HL-60 (cell line): ENCODE measurements around the gene KRT86.

ENCODE experiments used
- CTCF ChIP-seq: IDR thresholded peaks from one replicate; pipeline ENCODE4 v1.5.1; 2011; ENCODE audit warnings: low read length, control low read depth, inconsistent platforms; ENCODE audit not compliant: insufficient read depth
- GABPA ChIP-seq: IDR thresholded peaks from 2 replicates; pipeline ENCODE4 v1.6.1; 2012; ENCODE audit warnings: low read depth
- POLR2AphosphoS5 ChIP-seq: IDR thresholded peaks from 2 replicates; pipeline ENCODE4 v1.6.1; 2012; ENCODE audit warnings: low read depth
- REST ChIP-seq: IDR thresholded peaks from 2 replicates; pipeline ENCODE4 v1.6.1; 2012; ENCODE audit warnings: low read depth; ENCODE audit not compliant: insufficient replicate concordance

GRCh38 chr12:52316701-52317100 lies 42.3 kb downstream of the KRT86 start:
- no peak for TF ChIP-seq CTCF
- no peak for TF ChIP-seq POLR2AphosphoS5
- no peak for TF ChIP-seq REST
- TF ChIP-seq GABPA, result no peak
